Astrocyte (in vitro differentiated cells and primary cell): Measurements from ENCODE around the gene CAMK1D. TPM values are rescaled to one million over a fixed set of nuclear protein-coding genes. Genes with fewer than 3 reads are reported as not detected.

ENCODE experiments used
- DNase-seq: peaks from one replicate; pipeline ENCODE4 v3.0.0-alpha.2; 2010; ENCODE audit warnings: low read depth
- FAIRE-seq: peaks from 2 replicates; lab custom pipeline; 2011; peaks lifted over from hg19 to GRCh38; lab: Jason Lieb, UNC
- H2AFZ ChIP-seq: 2 replicates; pipeline ENCODE4 v1.6.0; 2012; ENCODE audit warnings: low read depth, low read length, inconsistent platforms
- H3K27ac ChIP-seq: 2 replicates; pipeline ENCODE4 v1.5.1; 2011; ENCODE audit warnings: low read depth, low read length, inconsistent platforms
- H3K27me3 ChIP-seq: 2 replicates; pipeline ENCODE4 v1.6.0; 2011; ENCODE audit warnings: low read length, inconsistent platforms; ENCODE audit not compliant: insufficient read depth
- H3K36me3 ChIP-seq: 2 replicates; pipeline ENCODE4 v1.5.1; 2011; ENCODE audit warnings: low read length, inconsistent platforms; ENCODE audit not compliant: insufficient read depth
- H3K4me1 ChIP-seq: 2 replicates; pipeline ENCODE4 v1.5.1; 2011; ENCODE audit warnings: low read length, inconsistent platforms; ENCODE audit not compliant: insufficient read depth
- H3K4me2 ChIP-seq: 2 replicates; pipeline ENCODE4 v1.6.0; 2012; ENCODE audit warnings: low read length, inconsistent platforms
- H3K4me3 ChIP-seq: 2 replicates; pipeline ENCODE4 v1.5.1; 2011; ENCODE audit warnings: low read depth, mild to moderate bottlenecking, low read length, inconsistent platforms; ENCODE audit not compliant: insufficient read depth
- H3K79me2 ChIP-seq: 2 replicates; pipeline ENCODE4 v1.6.0; 2012; ENCODE audit warnings: mild to moderate bottlenecking, low read length, inconsistent platforms; ENCODE audit not compliant: insufficient read depth
- H3K9ac ChIP-seq: 2 replicates; pipeline ENCODE4 v1.6.0; 2012; ENCODE audit warnings: mild to moderate bottlenecking, low read length, inconsistent platforms
- H3K9me3 ChIP-seq: 2 replicates; pipeline ENCODE4 v1.5.1; 2012; ENCODE audit warnings: low read depth, mild to moderate bottlenecking, low read length, inconsistent platforms; ENCODE audit not compliant: insufficient read depth
- H4K20me1 ChIP-seq: 2 replicates; pipeline ENCODE4 v1.6.0; 2012; ENCODE audit warnings: low read length, inconsistent platforms; ENCODE audit not compliant: insufficient read depth
- H3K27ac Mint-ChIP-seq: one replicate; pipeline ENCODE4 v1.8.0; 2021; ENCODE audit warnings: mild to moderate bottlenecking, mixed read lengths; ENCODE audit not compliant: unreplicated experiment
- H3K27me3 Mint-ChIP-seq: one replicate; pipeline ENCODE4 v1.8.0; 2021; ENCODE audit warnings: low read depth, mixed read lengths; ENCODE audit not compliant: unreplicated experiment
- H3K36me3 Mint-ChIP-seq: one replicate; pipeline ENCODE4 v1.8.0; 2021; ENCODE audit warnings: low read depth, mixed read lengths; ENCODE audit not compliant: unreplicated experiment
- H3K4me1 Mint-ChIP-seq: one replicate; pipeline ENCODE4 v1.8.0; 2021; ENCODE audit warnings: low read depth, mixed read lengths; ENCODE audit not compliant: unreplicated experiment
- H3K4me3 Mint-ChIP-seq: one replicate; pipeline ENCODE4 v1.8.0; 2021; ENCODE audit warnings: mild to moderate bottlenecking, moderate library complexity, mixed read lengths; ENCODE audit not compliant: unreplicated experiment
- H3K9me3 Mint-ChIP-seq: one replicate; pipeline ENCODE4 v1.8.0; 2021; ENCODE audit warnings: mild to moderate bottlenecking, mixed read lengths; ENCODE audit not compliant: unreplicated experiment
- EZH2 ChIP-seq: IDR thresholded peaks from 2 replicates; pipeline ENCODE4 v1.6.1; 2012; ENCODE audit warnings: mild to moderate bottlenecking, low read length, inconsistent platforms; ENCODE audit not compliant: insufficient read depth
- total RNA-seq: library from RNA; stranded (reverse); gene quantifications from 2 replicates; pipeline ENCODE4 v1.2.1, GENCODE V29; 2021
- TF ChIP-seq, protein P1 (sequence below): IDR thresholded peaks from 2 replicates; pipeline ENCODE4 v1.5.1; 2011; ENCODE audit warnings: low read depth, mild to moderate bottlenecking, inconsistent platforms, low read length, moderate library complexity; ENCODE audit not compliant: insufficient read depth

CAMK1D gene
- total RNA-seq, 1 donor from 2014 or later, result 23.6 TPM

DNA sequence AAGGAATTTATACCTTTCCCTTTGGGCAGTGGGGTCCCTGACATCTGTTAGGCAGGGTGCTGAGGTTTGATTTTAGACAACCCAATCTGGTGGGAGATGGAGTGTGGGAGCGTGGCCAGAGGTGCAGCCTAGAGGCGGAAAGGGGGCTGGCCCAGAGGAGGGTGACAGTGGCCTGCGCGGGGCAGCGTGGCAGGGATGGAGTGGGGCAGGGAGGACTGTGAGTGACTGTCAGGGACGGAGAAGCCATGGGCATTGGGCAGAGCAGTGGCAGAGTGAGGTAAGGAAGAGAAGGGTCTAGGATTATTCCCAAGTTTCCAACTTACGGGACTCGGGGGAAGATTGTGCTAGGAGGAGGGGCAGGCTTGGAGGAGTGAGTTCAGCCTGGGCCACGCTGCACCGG, 470.3 kb downstream of the CAMK1D start:
- FAIRE-seq (no peak), DNase-seq (no peak)
- peaks cover 4% of the 10 kb centered on the region for H3K27me3 Mint-ChIP-seq
- H3K27ac Mint-ChIP-seq, result no peak overlapping the region
- no peak overlapping the region for H3K9ac ChIP-seq
- H2AFZ ChIP-seq, result no peak overlapping the region
- TF ChIP-seq, protein P1, sequence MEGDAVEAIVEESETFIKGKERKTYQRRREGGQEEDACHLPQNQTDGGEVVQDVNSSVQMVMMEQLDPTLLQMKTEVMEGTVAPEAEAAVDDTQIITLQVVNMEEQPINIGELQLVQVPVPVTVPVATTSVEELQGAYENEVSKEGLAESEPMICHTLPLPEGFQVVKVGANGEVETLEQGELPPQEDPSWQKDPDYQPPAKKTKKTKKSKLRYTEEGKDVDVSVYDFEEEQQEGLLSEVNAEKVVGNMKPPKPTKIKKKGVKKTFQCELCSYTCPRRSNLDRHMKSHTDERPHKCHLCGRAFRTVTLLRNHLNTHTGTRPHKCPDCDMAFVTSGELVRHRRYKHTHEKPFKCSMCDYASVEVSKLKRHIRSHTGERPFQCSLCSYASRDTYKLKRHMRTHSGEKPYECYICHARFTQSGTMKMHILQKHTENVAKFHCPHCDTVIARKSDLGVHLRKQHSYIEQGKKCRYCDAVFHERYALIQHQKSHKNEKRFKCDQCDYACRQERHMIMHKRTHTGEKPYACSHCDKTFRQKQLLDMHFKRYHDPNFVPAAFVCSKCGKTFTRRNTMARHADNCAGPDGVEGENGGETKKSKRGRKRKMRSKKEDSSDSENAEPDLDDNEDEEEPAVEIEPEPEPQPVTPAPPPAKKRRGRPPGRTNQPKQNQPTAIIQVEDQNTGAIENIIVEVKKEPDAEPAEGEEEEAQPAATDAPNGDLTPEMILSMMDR, result no peak
- no peak for TF ChIP-seq EZH2
- H3K27ac ChIP-seq, result no peak overlapping the region
- H3K27me3 ChIP-seq, result no peaks in the 10 kb centered on the region
- no peaks in the 10 kb centered on the region for H4K20me1 ChIP-seq
- H3K9me3 ChIP-seq, result no peaks in the 10 kb centered on the region
- H3K4me3 Mint-ChIP-seq, result no peak overlapping the region
- H3K4me3 ChIP-seq, result no peak overlapping the region
- H3K79me2 ChIP-seq, result no peaks in the 10 kb centered on the region
- H3K4me2 ChIP-seq, result no peak overlapping the region
- H3K36me3 Mint-ChIP-seq, result peaks cover 33% of the 10 kb centered on the region
- peaks cover 11% of the 10 kb centered on the region for H3K4me1 Mint-ChIP-seq
- H3K9me3 Mint-ChIP-seq, result no peaks in the 10 kb centered on the region
- no peaks in the 10 kb centered on the region for H3K36me3 ChIP-seq
- H3K4me1 ChIP-seq, result no peaks in the 10 kb centered on the region

DNA sequence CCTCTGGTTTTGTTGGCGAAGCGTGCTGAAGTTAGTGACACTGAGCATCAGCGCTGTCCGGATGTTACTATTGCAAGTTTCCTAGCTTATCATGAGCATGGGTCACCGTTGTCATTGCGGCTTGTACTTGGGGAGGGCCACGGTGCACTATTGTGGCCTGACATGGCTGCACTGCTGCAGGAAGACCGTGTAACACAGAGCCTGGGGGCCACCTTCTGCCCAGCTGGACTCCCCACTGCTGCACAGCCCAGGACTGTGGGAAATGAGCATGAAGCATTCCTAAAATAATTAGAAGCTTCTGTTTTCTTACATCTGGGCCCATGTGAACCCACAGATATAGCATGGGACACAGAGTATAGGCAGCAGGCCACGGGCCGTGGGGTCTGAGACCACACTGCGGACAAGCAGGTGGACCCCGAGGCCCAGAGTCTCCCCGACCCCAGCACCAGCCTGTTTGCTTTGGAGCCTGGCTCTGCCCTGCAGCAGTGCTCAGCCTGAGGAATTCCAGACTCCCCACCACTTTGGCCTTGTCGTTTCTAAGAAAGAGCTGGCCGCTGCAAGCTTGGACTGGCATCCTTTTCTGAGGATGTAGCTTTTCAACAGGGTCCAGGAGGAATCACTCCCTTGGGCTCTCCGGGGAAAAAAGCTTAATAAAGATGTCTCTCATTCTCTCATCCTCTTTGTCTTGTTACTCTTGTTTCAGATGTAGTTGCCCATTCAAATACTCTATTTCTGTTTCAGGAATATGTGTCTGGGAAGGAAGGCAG, 473.0 kb downstream of the CAMK1D start:
- Histone ChIP-seq H3K4me1 (no peaks in the 10 kb centered on the region), H3K36me3 (no peaks in the 10 kb centered on the region), H3K4me2 (no peak overlapping the region), H3K9me3 (no peaks in the 10 kb centered on the region), H3K79me2 (no peaks in the 10 kb centered on the region), H3K4me3 (no peak overlapping the region), H2AFZ (no peak overlapping the region), H3K27me3 (no peaks in the 10 kb centered on the region), H3K27ac (no peak overlapping the region), H3K9ac (no peak overlapping the region), H4K20me1 (no peaks in the 10 kb centered on the region)
- peak overlapping the region; percentile 63 for H3K27ac Mint-ChIP-seq
- DNase-seq (no peak), FAIRE-seq (no peak)
- peaks cover 3% of the 10 kb centered on the region for H3K9me3 Mint-ChIP-seq
- peaks cover 16% of the 10 kb centered on the region for H3K4me1 Mint-ChIP-seq
- peaks cover 24% of the 10 kb centered on the region for H3K36me3 Mint-ChIP-seq
- H3K4me3 Mint-ChIP-seq, result no peak overlapping the region
- TF ChIP-seq, protein P1, result no peak
- no peak for TF ChIP-seq EZH2
- peaks cover 6% of the 10 kb centered on the region for H3K27me3 Mint-ChIP-seq

DNA sequence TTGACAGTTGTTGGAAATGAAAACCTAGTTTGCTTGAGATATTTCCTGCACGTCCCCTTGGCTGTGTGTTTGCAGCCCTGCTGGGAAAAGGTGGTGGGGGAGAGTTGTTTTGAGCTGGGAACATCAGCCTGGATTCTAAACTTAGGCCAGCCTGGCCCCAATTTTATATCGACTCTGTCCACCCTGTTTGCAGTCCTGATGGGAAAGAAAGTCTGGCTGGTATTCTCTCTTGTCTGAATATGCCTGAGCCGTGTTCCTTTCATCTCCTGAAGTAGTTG, 473.5 kb downstream of the CAMK1D start:
- no peak overlapping the region for H3K4me2 ChIP-seq

More for the DNA sequence above, 473.5 kb downstream of the CAMK1D start:
- no peak for DNase-seq
- peak overlapping the region; percentile 63 for H3K27ac Mint-ChIP-seq
- H3K79me2 ChIP-seq, result no peaks in the 10 kb centered on the region
- no peak overlapping the region for H3K4me3 Mint-ChIP-seq
- no peaks in the 10 kb centered on the region for H3K27me3 ChIP-seq
- no peaks in the 10 kb centered on the region for H3K4me1 ChIP-seq
- no peak for TF ChIP-seq EZH2
- TF ChIP-seq, protein P1, result no peak
- no peak overlapping the region for H3K9ac ChIP-seq
- peaks cover 6% of the 10 kb centered on the region for H3K27me3 Mint-ChIP-seq
- H3K36me3 Mint-ChIP-seq, result peaks cover 24% of the 10 kb centered on the region
- H3K9me3 Mint-ChIP-seq, result peaks cover 3% of the 10 kb centered on the region
- no peak overlapping the region for H3K4me3 ChIP-seq
- H2AFZ ChIP-seq, result no peak overlapping the region
- peaks cover 16% of the 10 kb centered on the region for H3K4me1 Mint-ChIP-seq
- no peak overlapping the region for H3K27ac ChIP-seq
- no peaks in the 10 kb centered on the region for H4K20me1 ChIP-seq
- no peak for FAIRE-seq
- H3K9me3 ChIP-seq, result no peaks in the 10 kb centered on the region
- no peaks in the 10 kb centered on the region for H3K36me3 ChIP-seq
